GM13976 (cell line): ENCODE measurements around the gene GIMD1.
"Not testable (repeated sequence)": the region's sequence is repeated elsewhere in the genome, so short reads cannot be mapped to it uniquely, and the experiment has no call there.

Experiments used
- DNase-seq: peaks from one replicate; pipeline ENCODE4 v3.0.0; 2012; ENCODE audit warnings: low spot score
- CTCF ChIP-seq: IDR thresholded peaks from 2 replicates; pipeline ENCODE4 v1.5.1; 2012; ENCODE audit warnings: borderline replicate concordance, mild to moderate bottlenecking; ENCODE audit not compliant: insufficient read depth; ENCODE audit errors: extremely low read depth, missing control alignments, control extremely low read depth
- in situ Hi-C: fragments of 300-500 bp; cut with MboI; formaldehyde crosslinking; loops from one replicate; pipeline ENCODE4 v1.12.0; 2022; ENCODE audit warnings: low sequenced_read_pairs, mixed read lengths, inconsistent platforms; ENCODE audit not compliant: unreplicated experiment

The GIMD1 gene

GRCh38 chr4:106333186-106333585, 35.4 kb downstream of the GIMD1 start:
- no peak for TF ChIP-seq CTCF
- DNase-seq = no peak
- in situ Hi-C loops = no loop called here

- no peak for DNase-seq
These were observed 39.4 kb downstream of the GIMD1 start for GRCh38 chr4:106329041-106329618.

GRCh38 chr4:106325800-106326199, 42.8 kb downstream of the GIMD1 start:
- in situ Hi-C loops = no loop called here
- TF ChIP-seq CTCF = no peak
- DNase-seq = no peak

More at GRCh38 chr4:106329041-106329618, 39.4 kb downstream of the GIMD1 start:
- in situ Hi-C loops = no loop called here
- peak; percentile 25 for TF ChIP-seq CTCF

- no peak for TF ChIP-seq CTCF
- no peak for DNase-seq
- in situ Hi-C loops = no loop called here
These were observed 45.5 kb downstream of the GIMD1 start for GRCh38 chr4:106323119-106323518.

GRCh38 chr4:106321814-106322213, 46.8 kb downstream of the GIMD1 start:
- in situ Hi-C loops, DNase-seq: not testable (repeated sequence)

GRCh38 chr4:106321168-106321567, 47.4 kb downstream of the GIMD1 start:
- in situ Hi-C loops, DNase-seq: not testable (repeated sequence)

GRCh38 chr4:106320235-106320634, 48.3 kb downstream of the GIMD1 start:
- no peak for TF ChIP-seq CTCF
- DNase-seq = no peak
- in situ Hi-C loops = no loop called here

GRCh38 chr4:106318511-106318910, 50.1 kb downstream of the GIMD1 start:
- no peak for DNase-seq
- no peak for TF ChIP-seq CTCF
- in situ Hi-C loops = no loop called here
